WTC11 (cell line): Measurements from ENCODE around the gene CD226. TPM values are rescaled to one million over a fixed set of nuclear protein-coding genes. Genes with fewer than 3 reads are reported as not detected.

Experiments
- ATAC-seq: fragments of 200-7000 bp; cut with Tn5 transposase; 2 replicates; pipeline ENCODE4 v1.10.0; 2021; ENCODE audit warnings: mild to moderate bottlenecking, moderate library complexity
- CTCF ChIA-PET: fragments of 300-600 bp; sonication (Branson Sonifier 250); formaldehyde crosslinking; loops from one replicate; lab custom pipeline; 2021; ENCODE audit warnings: antibody characterized with exemption; lab: Charles Lee
- POLR2A ChIA-PET: fragments of 350-600 bp; sonication (Branson Sonifier 250); formaldehyde crosslinking; loops from one replicate; lab custom pipeline; 2021; ENCODE audit warnings: antibody characterized with exemption; lab: Charles Lee
- DNase-seq: peaks from one replicate; pipeline ENCODE4 v3.0.0; 2021; ENCODE audit warnings: low spot score
- H3K27ac Mint-ChIP-seq: 2 replicates; pipeline ENCODE4 v1.8.0; 2021; ENCODE audit warnings: mixed read lengths
- H3K27me3 Mint-ChIP-seq: 2 replicates; pipeline ENCODE4 v1.8.0; 2021; ENCODE audit warnings: low read depth, mild to moderate bottlenecking, moderate library complexity, mixed read lengths
- H3K36me3 Mint-ChIP-seq: 2 replicates; pipeline ENCODE4 v1.8.0; 2021; ENCODE audit warnings: mixed read lengths
- H3K4me1 Mint-ChIP-seq: 2 replicates; pipeline ENCODE4 v1.8.0; 2022; ENCODE audit warnings: mixed read lengths
- H3K4me3 Mint-ChIP-seq: 2 replicates; pipeline ENCODE4 v1.8.0; 2021; ENCODE audit warnings: mild to moderate bottlenecking, moderate library complexity, mixed read lengths
- H3K9me3 Mint-ChIP-seq: 2 replicates; pipeline ENCODE4 v1.8.0; 2021; ENCODE audit warnings: mixed read lengths
- ATF2 ChIP-seq: sonication (generic); formaldehyde crosslinking; IDR thresholded peaks from 2 replicates; pipeline ENCODE4 v1.8.1; 2022; ENCODE audit warnings: low read depth, missing genetic modification reagents, borderline replicate concordance
- ATF3 ChIP-seq: sonication (generic); formaldehyde crosslinking; conservative IDR thresholded peaks from 2 replicates; pipeline ENCODE4 v1.8.1; 2022; ENCODE audit warnings: mild to moderate bottlenecking, missing genetic modification reagents
- CREM ChIP-seq: sonication (generic); formaldehyde crosslinking; IDR thresholded peaks from 2 replicates; pipeline ENCODE4 v1.8.1; 2022; ENCODE audit warnings: mild to moderate bottlenecking, missing genetic modification reagents, moderate library complexity
- E2F1 ChIP-seq: sonication (generic); formaldehyde crosslinking; IDR thresholded peaks from 2 replicates; pipeline ENCODE4 v1.8.0; 2022; ENCODE audit warnings: mild to moderate bottlenecking, missing genetic modification reagents
- E2F5 ChIP-seq: sonication (generic); formaldehyde crosslinking; IDR thresholded peaks from 2 replicates; pipeline ENCODE4 v1.8.1; 2022; ENCODE audit warnings: mild to moderate bottlenecking, moderate library complexity, missing genetic modification reagents
- ETV6 ChIP-seq: sonication (generic); formaldehyde crosslinking; IDR thresholded peaks from 2 replicates; pipeline ENCODE4 v1.8.1; 2022; ENCODE audit warnings: mild to moderate bottlenecking, missing genetic modification reagents
- FOXP4 ChIP-seq: sonication (generic); formaldehyde crosslinking; IDR thresholded peaks from 2 replicates; pipeline ENCODE4 v1.8.0; 2022; ENCODE audit warnings: mild to moderate bottlenecking, missing genetic modification reagents
- MLX ChIP-seq: sonication (generic); formaldehyde crosslinking; IDR thresholded peaks from 2 replicates; pipeline ENCODE4 v1.8.1; 2023; ENCODE audit warnings: mild to moderate bottlenecking, missing genetic modification reagents, moderate library complexity
- MYBL2 ChIP-seq: sonication (generic); formaldehyde crosslinking; IDR thresholded peaks from 2 replicates; pipeline ENCODE4 v1.8.1; 2023; ENCODE audit warnings: mild to moderate bottlenecking, moderate library complexity, missing genetic modification reagents
- NFE2L1 ChIP-seq: sonication (generic); formaldehyde crosslinking; IDR thresholded peaks from 2 replicates; pipeline ENCODE4 v1.8.1; 2023; ENCODE audit warnings: missing genetic modification reagents
- NFYB ChIP-seq: sonication (generic); formaldehyde crosslinking; conservative IDR thresholded peaks from 2 replicates; pipeline ENCODE4 v1.8.0; 2022; ENCODE audit warnings: low read depth, missing genetic modification reagents
- NR3C1 ChIP-seq: sonication (generic); formaldehyde crosslinking; conservative IDR thresholded peaks from 2 replicates; pipeline ENCODE4 v1.8.1; 2023; ENCODE audit warnings: low read depth, mild to moderate bottlenecking, missing genetic modification reagents
- SP1 ChIP-seq: sonication (generic); formaldehyde crosslinking; conservative IDR thresholded peaks from 2 replicates; pipeline ENCODE4 v1.8.1; 2022; ENCODE audit warnings: missing genetic modification reagents
- STAT6 ChIP-seq: sonication (generic); formaldehyde crosslinking; conservative IDR thresholded peaks from 2 replicates; pipeline ENCODE4 v1.8.1; 2023; ENCODE audit warnings: mild to moderate bottlenecking, low read depth, missing genetic modification reagents, moderate library complexity
- TEAD4 ChIP-seq: sonication (generic); formaldehyde crosslinking; IDR thresholded peaks from 2 replicates; pipeline ENCODE4 v1.8.0; 2022; ENCODE audit warnings: mild to moderate bottlenecking, missing genetic modification reagents
- TP53 ChIP-seq: sonication (generic); formaldehyde crosslinking; IDR thresholded peaks from 2 replicates; pipeline ENCODE4 v1.8.1; 2023; ENCODE audit warnings: mild to moderate bottlenecking, missing genetic modification reagents
- ZBTB43 ChIP-seq: sonication (generic); formaldehyde crosslinking; IDR thresholded peaks from 2 replicates; pipeline ENCODE4 v1.8.1; 2023; ENCODE audit warnings: mild to moderate bottlenecking, missing genetic modification reagents
- ZNF121 ChIP-seq: sonication (generic); formaldehyde crosslinking; IDR thresholded peaks from 2 replicates; pipeline ENCODE4 v1.8.0; 2023; ENCODE audit warnings: missing genetic modification reagents
- ZNF138 ChIP-seq: sonication (generic); formaldehyde crosslinking; conservative IDR thresholded peaks from 2 replicates; pipeline ENCODE4 v1.8.1; 2022; ENCODE audit warnings: mild to moderate bottlenecking, moderate library complexity, missing genetic modification reagents
- ZNF232 ChIP-seq: sonication (generic); formaldehyde crosslinking; IDR thresholded peaks from 2 replicates; pipeline ENCODE4 v1.8.0; 2022; ENCODE audit warnings: mild to moderate bottlenecking, missing genetic modification reagents
- ZNF396 ChIP-seq: fragments of 250-450 bp; sonication (Bioruptor Pico); IDR thresholded peaks from 2 replicates; pipeline ENCODE4 v1.8.0; 2021; ENCODE audit warnings: mild to moderate bottlenecking, moderate library complexity, borderline replicate concordance
- ZNF416 ChIP-seq: fragments of 250-450 bp; sonication (Bioruptor Pico); IDR thresholded peaks from 2 replicates; pipeline ENCODE4 v1.9.0; 2021; ENCODE audit warnings: mild to moderate bottlenecking, inconsistent platforms
- total RNA-seq: library from RNA; stranded (reverse); gene quantifications from 3 replicates; pipeline ENCODE4 v1.2.3, GENCODE V29; 2021

The CD226 gene
- total RNA-seq, 1 experiment from 2014 or later: 0.24 TPM

GRCh38 chr18:69813559-69813958, 134.1 kb downstream of the CD226 start:
- no peaks in the 10 kb centered on the region for H3K27me3 Mint-ChIP-seq
- no peak overlapping the region for H3K27ac Mint-ChIP-seq
- no peak for TF ChIP-seq SP1
- no peak for TF ChIP-seq ZNF121 (CRISPR knock-in tag)
- TF ChIP-seq ZBTB43 (CRISPR knock-in tag): no peak
- TF ChIP-seq CREM (CRISPR knock-in tag): no peak
- no peak for TF ChIP-seq TP53 (CRISPR knock-in tag)
- TF ChIP-seq NFYB (CRISPR knock-in tag): no peak
- no peak for TF ChIP-seq E2F5 (CRISPR knock-in tag)
- no peak for TF ChIP-seq ATF2 (CRISPR knock-in tag)
- no peak for TF ChIP-seq ETV6 (CRISPR knock-in tag)
- TF ChIP-seq NFE2L1 (CRISPR knock-in tag): no peak
- TF ChIP-seq FOXP4 (CRISPR knock-in tag): no peak
- no peak for TF ChIP-seq ATF3 (CRISPR knock-in tag)
- no peak for TF ChIP-seq STAT6 (CRISPR knock-in tag)
- TF ChIP-seq TEAD4: no peak
- TF ChIP-seq E2F1 (CRISPR knock-in tag): no peak
- no peak for TF ChIP-seq ZNF138 (CRISPR knock-in tag)
- H3K4me3 Mint-ChIP-seq: no peak overlapping the region
- no peak for DNase-seq
- ATAC-seq: no peak
- CTCF ChIA-PET: no interaction called here
- H3K9me3 Mint-ChIP-seq: peaks cover 27% of the 10 kb centered on the region
- peaks cover 9% of the 10 kb centered on the region; the same call in 1 of the 2 replicates for H3K36me3 Mint-ChIP-seq
- POLR2A ChIA-PET: no interaction called here
- 0 out of 2 replicates have a peak, but pooled peaks cover 2% of the 10 kb centered on the region for H3K4me1 Mint-ChIP-seq

GRCh38 chr18:69808399-69808798, 139.3 kb downstream of the CD226 start:
- peaks cover 13% of the 10 kb centered on the region for H3K9me3 Mint-ChIP-seq
- ChIA-PET CTCF (no interaction called here), POLR2A (no interaction called here)
- no peak overlapping the region for H3K4me3 Mint-ChIP-seq
- no peaks in the 10 kb centered on the region for H3K4me1 Mint-ChIP-seq
- no peaks in the 10 kb centered on the region for H3K36me3 Mint-ChIP-seq
- no peak overlapping the region for H3K27ac Mint-ChIP-seq
- ATAC-seq (no peak), DNase-seq (no peak)
- H3K27me3 Mint-ChIP-seq: no peaks in the 10 kb centered on the region
- TF ChIP-seq MLX (CRISPR knock-in tag): no peak
- TF ChIP-seq ZNF232 (CRISPR knock-in tag): no peak
- TF ChIP-seq ETV6 (CRISPR knock-in tag): no peak
- TF ChIP-seq MYBL2 (CRISPR knock-in tag): no peak
- TF ChIP-seq NR3C1 (CRISPR knock-in tag): no peak
- no peak for TF ChIP-seq ZNF396 (CRISPR knock-in tag)
- no peak for TF ChIP-seq ZNF416 (CRISPR knock-in tag)
- TF ChIP-seq NFYB (CRISPR knock-in tag): no peak
